HG02981 (cell line): ENCODE measurements around the gene TRIM59.
"Not testable (repeated sequence)": the region's sequence is repeated elsewhere in the genome, so short reads cannot be mapped to it uniquely, and the experiment has no call there.

Experiments used
- ATAC-seq: cut with Tn5 transposase; IDR thresholded peaks from one replicate; pipeline ENCODE4 v1.9.1; 2021; ENCODE audit warnings: mild to moderate bottlenecking, moderate library complexity; ENCODE audit not compliant: unreplicated experiment

TRIM59 gene

DNA sequence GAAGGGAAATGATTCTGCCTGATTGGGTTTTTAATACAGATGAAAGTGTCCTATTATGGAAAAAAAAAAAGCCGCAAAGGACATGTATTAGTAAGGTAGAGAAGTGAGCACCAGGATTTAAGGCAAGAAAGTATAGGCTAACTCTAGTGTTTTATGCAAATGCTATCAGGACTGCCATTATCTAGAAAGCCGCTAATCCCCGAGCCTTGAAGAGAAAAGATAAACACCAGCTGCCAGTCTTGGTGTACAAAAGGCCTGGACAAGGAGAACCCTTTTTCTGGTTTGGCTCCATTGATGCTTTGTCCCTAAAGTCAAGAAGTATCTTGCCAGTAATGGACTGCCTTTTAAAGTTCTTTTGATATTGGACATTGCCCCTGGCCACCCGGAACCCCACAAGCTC, 8.6 kb upstream of the TRIM59 start:
- ATAC-seq, result no peak

DNA sequence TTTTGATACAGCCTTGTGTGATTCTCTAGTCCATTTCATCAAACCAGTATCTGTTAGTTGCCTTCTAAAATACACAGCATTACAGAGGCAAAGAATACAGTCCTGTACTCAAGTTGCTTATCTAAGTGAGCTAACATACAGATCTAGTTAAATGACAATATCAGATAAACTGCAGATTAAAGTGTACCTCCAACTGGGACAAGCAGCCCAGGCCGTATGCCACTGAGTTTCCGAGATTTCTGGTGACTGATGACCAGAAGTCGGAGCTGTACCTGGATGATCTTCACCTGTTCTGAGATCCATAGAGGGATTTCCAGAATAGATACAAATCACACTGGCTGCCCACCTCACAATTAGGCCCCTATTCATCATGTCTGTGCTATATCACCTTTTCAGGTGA, 6.3 kb upstream of the TRIM59 start:
- no peak for ATAC-seq

DNA sequence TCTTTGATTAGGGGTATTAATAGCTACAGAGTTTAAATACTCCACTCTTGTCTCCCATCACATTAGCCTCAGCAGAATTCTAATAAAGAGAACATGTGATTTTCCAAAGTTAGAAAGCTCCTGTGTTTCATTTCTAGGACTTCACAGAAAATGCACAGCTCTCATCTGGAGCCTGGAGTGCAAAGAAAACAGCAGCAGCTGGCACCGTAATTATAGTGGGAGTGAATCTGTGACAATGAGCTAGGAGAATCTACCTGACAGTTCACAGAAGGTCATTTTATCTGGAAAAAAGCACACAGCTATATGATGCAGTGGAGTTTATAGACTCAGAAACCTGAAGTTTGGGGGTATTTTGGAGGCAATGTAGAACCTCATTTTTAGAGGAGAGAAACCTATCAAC, 5.4 kb upstream of the TRIM59 start:
- ATAC-seq, result no peak

DNA sequence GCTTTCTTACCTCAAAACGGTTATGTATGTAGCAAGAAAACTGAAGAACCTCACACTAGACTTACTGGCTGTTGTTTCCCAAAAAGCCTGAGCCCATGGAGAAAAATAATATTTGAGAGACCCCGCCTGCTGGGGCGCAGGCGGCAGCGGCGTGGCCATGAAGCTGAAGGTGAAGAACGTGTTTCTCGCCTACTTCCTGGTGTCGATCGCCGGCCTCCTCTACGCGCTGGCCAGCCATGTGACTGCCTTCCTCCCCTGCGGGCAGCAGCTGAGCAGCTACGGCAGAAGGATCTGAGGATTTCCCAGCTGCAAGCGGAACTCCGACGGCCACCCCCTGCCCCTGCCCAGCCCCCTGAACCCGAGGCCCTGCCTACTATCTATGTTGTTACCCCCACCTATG, 2.7 kb upstream of the TRIM59 start:
- not testable (repeated sequence) for ATAC-seq

DNA sequence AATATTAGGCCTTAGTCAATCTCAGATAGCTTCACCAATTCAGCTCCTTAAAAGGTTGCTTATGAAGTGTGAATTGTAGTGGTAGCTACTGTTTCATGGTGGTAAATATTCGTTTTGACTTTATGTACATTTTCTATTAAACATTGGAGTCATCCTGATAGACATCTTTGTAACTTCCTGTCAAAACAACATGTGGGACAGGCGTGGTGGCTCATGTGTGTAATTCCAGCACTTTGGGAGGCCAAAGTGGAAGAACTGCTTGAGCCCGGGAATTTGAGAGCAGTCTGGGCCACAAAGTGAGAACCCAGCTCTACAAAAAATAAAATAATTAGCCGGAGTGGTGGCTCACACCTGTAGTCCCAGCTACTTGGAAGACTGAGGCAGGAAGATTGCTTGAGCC, 2.0 kb upstream of the TRIM59 start:
- ATAC-seq, result no peak

DNA sequence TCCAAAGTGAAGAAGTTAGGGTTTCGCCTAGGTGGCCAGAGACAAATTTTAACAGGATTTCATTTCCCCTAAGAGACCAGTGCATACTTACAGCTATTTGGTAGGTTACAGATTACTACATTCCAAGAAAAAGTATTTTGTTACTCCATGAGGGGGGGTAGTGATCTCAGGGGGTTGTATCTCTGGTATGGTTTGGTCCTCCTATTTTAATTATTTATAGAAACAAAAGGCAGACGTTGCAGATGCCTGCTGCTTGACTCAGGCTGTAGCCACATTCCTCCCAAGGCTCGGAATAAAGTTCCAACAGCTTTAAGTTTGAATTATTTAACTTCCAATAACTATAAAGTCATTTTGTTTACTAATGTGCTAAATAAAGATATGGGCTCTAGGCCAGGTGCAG, 1.3 kb upstream of the TRIM59 start:
- ATAC-seq, result no peak

DNA sequence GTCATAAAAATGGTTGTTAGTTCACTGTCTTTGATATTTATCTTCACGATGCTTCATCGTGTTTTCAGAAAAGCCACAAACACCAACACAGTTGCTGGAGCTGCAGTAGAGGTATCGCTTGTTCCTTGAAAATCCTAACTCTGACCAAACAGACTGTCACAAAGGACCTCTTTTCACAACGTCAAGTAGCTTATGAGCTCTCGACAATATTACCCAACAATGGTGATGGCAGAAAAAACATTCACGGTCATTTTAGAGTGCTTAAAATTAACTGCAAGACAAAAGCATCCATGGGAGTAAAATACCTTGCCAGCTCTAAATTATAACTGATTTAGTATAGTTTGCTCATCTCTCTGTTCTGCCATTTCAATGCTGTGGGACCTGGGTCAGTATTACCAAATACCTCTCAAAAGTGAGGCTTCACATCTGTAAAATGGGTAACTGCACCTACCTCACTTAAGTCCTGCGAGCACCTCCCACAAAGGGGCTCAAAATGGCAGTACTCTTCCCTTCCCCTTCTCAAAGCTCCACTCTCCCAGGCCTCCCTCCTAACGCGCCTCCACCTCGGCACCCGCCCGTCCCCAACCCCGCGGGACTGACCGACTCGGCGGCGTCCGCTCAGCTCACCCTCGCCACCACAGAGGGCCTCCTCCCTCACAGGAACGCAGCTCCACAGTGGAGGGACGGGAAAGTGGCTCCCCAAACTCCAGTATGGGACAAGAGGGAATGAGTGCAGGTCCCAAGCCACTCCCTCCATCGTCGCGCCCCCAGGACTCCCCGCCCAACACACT, 546 bp downstream of the TRIM59 start:
- ATAC-seq, result peak; percentile 31

DNA sequence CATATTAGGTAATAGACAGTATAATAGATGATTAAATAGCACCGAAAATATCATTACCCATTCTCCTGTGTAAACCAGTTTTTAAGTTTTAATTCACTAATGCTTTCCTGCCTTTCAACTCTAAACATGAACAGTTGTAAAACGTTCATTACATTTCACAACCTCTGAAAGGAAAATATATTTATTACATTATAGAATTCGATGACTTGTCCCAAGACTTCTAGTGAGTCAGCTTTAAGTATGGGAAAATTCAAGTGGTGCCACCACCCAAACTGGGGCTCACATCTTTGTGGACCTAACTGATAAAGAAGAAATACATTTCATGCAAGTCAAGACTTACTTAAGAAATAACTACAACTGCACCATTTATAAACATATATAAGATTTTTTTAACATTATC, 2.0 kb downstream of the TRIM59 start:
- ATAC-seq, result no peak

DNA sequence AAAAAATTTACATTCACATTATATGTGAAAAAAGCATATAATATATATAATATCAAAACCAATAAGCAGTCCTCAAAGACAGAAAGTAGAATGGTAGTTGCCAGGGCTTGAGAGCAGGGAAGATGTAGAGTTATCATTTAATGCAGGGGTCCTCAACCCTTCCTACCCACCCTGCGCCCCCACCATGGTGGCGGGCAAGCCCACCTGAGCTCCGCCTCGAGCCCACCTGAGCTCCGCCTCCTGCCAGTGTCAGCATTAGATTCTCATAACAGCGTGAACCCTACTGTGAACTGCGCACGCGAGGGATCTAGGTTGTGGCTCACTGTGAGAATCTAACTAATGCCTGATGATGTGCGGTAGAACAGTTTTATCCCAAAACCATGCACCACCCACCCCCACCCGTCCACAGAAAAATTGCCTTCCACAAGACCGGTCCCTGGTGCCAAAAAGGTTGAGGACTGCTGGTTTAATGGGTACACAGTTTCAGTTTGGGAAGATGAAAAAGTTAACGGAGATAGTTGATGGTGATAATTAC, 3.0 kb downstream of the TRIM59 start:
- ATAC-seq, result no peak

DNA sequence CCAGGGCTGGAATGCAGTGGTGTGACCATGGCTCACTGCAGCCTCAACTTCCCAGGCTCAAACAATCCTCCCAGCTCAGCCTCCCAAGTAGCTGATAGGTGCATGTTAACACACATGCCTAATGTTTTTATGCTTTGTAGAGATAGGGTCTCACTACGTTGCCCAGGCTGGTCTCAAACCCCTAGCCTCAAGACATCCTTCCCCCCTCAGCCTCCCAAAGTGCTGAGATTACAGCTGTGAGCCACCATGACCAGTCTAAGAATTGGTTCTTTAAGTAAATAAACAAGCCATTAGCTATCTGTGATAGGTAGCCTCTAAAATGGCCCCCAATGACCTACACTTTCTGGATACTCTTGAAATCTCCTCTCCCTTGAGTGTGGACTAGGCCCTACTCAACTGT, 3.7 kb downstream of the TRIM59 start:
- ATAC-seq, result no peak

DNA sequence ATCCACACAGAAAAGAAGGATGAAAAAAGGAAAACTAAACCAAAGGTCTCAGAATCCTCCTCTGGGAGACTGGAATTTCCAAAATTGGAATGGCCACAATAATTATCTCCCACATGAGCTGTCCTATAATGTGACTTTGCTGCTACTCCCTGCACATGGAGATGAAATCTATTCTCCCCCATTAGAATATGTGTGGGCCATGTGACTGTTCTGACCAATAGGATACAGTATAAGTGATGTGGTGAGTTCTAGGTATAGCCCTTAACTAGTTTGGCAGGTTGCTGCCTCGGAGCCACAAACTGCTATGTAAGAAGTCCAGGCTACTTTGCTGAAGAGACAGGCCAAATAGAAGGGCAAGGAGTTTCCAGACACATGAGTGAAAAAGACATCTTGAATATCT, 5.2 kb downstream of the TRIM59 start:
- ATAC-seq, result no peak

DNA sequence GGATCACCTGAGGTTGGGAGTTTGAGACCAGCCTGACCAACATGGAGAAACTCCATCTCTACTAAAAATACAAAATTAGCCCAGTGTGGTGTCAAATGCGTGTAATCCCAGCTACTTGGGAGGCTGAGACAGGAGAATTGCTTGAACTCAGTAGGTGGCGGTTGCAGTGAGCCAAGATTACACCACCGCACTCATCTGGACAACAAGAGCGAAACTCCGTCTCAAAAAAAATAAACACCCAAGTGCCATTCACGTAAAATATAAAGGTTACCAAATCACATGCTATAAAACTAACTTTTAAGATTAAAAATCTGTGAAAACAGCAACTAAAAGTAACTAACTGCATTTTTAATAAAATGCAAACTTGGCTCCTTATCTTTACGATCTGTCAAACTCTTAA, 8.9 kb downstream of the TRIM59 start:
- no peak for ATAC-seq

DNA sequence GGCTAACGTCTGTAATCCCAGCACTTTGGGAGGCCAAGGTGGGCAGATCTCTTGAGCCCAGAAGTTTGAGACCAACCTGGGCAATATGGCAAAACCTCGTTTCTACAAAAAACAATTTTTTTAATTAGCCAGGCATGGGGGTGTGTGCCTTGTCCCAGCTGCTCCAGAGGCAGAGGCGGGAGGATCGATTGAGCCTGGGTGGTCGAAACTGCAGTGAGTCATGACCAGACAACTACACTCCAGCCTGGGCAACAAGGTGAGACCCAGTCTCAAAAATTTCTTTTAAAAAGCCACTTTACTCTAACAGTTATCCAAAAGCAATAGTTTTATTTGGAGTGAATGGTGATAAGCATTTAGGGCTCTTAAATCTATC, 12.5 kb downstream of the TRIM59 start:
- no peak for ATAC-seq

DNA sequence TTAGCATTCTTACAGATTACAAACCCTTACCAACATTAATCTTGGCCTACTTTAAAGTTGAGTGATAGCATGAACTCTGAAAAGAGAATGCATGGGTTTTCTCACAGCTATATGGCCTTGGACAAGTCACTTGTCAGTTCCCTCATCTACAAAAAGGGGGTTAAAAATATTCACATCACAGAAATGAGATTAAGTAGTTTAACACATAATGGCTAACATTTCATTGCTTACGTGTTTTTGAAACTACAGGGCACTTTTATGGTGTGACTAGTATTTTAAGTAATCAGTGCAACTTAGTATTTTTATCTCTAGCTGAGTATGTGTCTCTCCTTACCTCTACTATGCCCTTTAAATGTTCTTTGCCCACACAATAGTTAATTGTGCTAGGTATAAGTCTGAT, 13.8 kb downstream of the TRIM59 start:
- ATAC-seq, result no peak

DNA sequence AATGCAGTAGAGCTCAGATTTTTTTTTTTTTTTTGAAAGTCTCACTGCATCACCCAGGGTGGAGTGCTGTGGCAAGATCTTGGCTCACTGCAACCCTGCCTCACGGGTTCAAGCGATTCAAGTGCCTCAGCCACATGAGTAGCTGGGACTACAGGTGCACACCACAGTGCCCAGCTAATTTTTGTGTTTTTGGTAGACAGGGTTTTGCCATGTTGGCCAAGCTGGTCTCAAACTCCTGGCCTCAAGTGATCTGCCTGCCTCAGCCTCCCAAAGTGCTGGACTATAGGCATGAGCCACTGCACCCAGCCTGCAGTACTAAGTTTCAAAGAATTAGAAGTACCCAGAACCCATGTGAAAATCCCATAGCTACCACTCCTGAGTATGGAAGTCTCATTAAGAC, 14.5 kb downstream of the TRIM59 start:
- no peak for ATAC-seq

DNA sequence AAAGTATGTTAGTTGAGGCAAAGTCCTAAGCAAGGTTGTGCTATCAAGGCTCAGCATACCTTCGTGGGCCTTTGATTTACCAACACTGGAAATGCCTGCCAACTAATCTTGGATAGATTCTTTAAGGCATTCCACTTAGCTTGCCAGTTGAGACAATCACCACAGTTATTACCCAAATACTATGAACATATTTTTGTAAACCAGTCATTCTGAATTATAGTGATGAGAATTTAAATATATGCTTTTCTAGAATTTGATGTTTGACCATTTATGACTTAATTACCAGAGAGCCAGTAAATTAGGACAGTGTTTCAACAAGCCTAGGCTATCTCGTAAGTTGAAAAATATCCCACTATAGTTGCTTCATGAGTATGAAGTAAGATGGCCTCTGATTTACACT, 15.5 kb downstream of the TRIM59 start:
- ATAC-seq, result no peak

DNA sequence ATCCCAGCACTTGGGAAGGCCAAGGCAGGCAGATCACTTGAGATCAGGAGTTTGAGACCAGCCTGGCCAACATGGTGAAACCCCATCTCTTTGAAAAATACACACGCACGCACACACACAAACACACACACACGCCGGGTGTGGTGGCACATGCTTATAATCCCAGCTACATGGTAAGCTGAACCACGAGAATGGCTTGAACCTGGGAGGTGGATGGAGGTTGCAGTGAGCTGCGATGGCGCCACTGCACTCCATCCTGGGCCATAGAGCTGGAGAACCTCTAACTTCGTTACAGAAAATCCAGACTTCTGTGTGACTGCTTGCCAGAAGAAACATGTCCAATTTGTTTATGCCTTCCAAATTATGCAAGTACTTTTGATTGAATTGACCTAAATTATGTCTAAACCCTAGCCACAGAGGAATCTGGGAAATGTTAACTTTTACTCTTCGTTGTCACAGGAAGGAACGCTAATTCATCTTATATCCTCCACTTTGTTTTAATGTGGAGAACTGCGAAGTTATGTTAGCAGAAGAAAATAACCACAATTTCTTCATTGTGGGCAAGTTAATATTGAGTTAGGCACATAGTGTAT, 21.7 kb downstream of the TRIM59 start:
- no peak for ATAC-seq

DNA sequence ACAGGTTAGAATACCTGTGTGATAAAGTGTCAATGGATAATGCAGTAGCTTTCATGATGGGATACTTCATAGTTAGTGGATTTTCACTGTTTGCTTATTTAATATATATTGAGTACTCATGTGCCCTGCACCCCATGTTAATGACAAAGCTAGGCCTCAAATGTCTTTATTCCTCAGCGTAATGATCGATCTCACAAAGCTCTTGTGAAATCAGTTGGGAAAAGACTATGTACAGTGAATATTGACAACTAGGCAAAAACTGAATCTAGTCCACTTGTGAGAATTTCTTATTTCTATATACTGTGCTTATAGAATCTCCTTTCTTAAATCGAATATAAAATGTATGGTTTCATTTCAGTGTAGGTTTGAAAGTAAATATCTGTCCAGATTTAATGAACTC, 32.3 kb downstream of the TRIM59 start:
- ATAC-seq, result no peak

DNA sequence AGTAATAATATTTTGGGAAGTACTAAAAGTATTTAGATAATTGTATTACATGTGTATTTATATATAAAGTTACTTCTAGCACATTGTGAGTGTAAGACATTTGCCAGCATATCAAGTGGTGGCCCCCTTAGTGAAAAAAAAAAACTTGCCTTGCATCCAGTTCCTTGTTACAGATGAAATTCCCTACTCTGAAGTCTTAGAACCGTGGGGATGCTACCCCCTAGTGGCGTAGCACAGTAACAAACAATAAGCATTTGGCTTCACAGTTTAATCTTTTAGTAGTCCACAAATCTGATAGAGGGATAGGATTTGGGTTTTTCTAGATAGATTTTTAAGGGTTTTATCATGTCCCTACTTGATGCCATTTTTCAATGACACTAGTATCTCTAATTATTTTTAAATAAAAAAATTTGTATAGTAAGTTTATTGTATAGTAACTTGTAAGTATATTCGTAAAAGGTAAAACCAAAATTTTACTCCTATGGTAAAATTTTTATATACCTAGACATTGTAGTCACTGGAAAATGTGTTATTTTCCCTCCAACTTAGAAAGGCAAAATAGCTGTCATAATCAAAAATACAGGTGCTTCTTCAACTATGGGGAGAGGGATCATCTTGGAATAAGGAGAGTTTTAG, 35.9 kb downstream of the TRIM59 start:
- ATAC-seq, result peak; percentile 75

DNA sequence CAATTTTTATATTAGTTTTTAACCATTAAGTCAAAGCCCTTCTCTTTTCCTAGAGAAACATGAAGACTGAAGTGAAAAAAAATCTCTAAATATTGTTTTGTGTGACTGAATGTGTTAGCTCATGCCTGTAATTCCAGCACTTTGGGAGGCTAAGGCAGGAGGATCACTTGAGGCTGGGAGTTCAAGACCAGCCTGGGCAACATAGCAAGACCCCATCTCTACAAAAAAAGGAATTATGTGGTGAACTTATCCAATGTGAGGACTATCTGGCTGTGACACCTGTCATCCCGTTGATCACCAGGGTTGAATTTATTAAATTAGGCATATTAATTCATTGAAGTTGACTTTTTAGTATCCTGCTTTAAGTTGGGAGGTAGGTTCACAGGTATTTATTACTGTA, 37.1 kb downstream of the TRIM59 start:
- ATAC-seq, result no peak

DNA sequence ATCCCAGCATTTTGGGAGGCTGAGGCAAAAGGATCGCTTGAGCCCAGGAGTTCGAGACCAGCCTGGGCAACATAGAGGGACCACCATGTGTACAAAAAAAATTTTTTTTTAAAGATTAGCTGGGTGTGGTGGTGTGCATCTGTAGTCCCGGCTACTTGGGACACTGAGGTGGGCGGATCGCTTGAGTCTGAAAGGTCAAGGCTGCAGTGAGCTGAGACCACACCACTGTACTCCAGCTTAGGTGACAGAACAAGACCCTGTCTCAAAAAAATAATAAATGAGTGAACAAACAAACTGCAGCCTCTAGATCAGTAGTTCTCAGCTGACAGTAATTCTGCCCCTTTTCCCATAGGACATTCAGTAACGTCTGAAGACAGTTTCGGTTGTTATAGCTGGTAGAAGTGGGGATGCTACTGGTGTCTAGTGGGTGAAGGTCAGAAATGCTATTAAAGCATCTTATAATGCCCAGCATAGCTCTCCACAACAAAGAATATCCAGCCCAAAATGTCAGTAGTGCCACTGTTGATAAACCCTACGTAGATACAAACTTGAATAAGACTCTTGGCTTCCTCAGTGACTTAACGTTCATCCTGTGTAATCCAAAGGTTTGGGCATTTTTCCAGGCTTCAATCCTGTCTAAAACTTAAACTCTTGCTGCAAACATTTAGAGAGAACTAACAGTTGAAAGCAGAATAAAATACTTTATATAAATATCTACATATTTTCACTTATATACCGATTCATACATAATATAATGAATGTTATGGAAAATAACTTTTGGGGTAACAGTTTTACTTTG, 39.6 kb downstream of the TRIM59 start:
- ATAC-seq, result no peak
